Astrocyte of the hippocampus (primary cell): Measurements from ENCODE around the gene PRRC2B.
"Not testable (repeated sequence)": the region's sequence is repeated elsewhere in the genome, so short reads cannot be mapped to it uniquely, and the experiment has no call there.

Experiments
- DNase-seq: peaks from one replicate; pipeline ENCODE4 v3.0.0; 2011; ENCODE audit warnings: low read depth, low spot score

PRRC2B gene

GRCh38 chr9:131393622-131394463 is at the start of gene PRRC2B:
Gene PRRC2B (plus strand): TSS chr9:131394086. CDS start chr9:131430145, 36,059 bp downstream.
- DNase-seq, result peak; percentile 95

GRCh38 chr9:131344931-131345535 is 48.9 kb upstream of the PRRC2B start:
- not testable (repeated sequence) for DNase-seq

GRCh38 chr9:131346559-131346958 is 47.3 kb upstream of the PRRC2B start:
- no peak for DNase-seq

GRCh38 chr9:131347376-131348020 is 46.4 kb upstream of the PRRC2B start:
- no peak for DNase-seq

- DNase-seq, result no peak
Observed at GRCh38 chr9:131348631-131349521, 45.0 kb upstream of the PRRC2B start.

GRCh38 chr9:131349522-131349880 is 44.4 kb upstream of the PRRC2B start:
- no peak for DNase-seq

GRCh38 chr9:131349881-131350563 is 43.9 kb upstream of the PRRC2B start:
- DNase-seq, result peak; percentile 89

GRCh38 chr9:131356479-131356878 is 37.4 kb upstream of the PRRC2B start:
- DNase-seq, result peak; percentile 16

- DNase-seq, result no peak
Observed at GRCh38 chr9:131358556-131358955, 35.3 kb upstream of the PRRC2B start.

- peak; percentile 52 for DNase-seq
Observed at GRCh38 chr9:131361202-131361833, 32.6 kb upstream of the PRRC2B start.

- no peak for DNase-seq
Observed at GRCh38 chr9:131365546-131365945, 28.3 kb upstream of the PRRC2B start.

- DNase-seq, result peak; percentile 84
Observed at GRCh38 chr9:131366761-131367401, 27.0 kb upstream of the PRRC2B start.

- DNase-seq, result no peak
Observed at GRCh38 chr9:131367450-131367849, 26.4 kb upstream of the PRRC2B start.

- no peak for DNase-seq
Observed at GRCh38 chr9:131370638-131371037, 23.2 kb upstream of the PRRC2B start.

- DNase-seq, result not testable (repeated sequence)
Observed at GRCh38 chr9:131372599-131372973, 21.3 kb upstream of the PRRC2B start.

GRCh38 chr9:131374638-131375037 is 19.2 kb upstream of the PRRC2B start:
- DNase-seq, result not testable (repeated sequence)

GRCh38 chr9:131379056-131379455 is 14.8 kb upstream of the PRRC2B start:
- DNase-seq, result no peak

GRCh38 chr9:131382850-131383729 is 10.8 kb upstream of the PRRC2B start:
- peak; percentile 89 for DNase-seq

GRCh38 chr9:131385296-131385695 is 8.6 kb upstream of the PRRC2B start:
- no peak for DNase-seq
